Measurements from ENCODE around the gene SLC31A1. TPM values are rescaled to one million over a fixed set of nuclear protein-coding genes. Genes with fewer than 3 reads are reported as not detected.

SLC31A1 gene
- total and polyA plus RNA-seq, 10 donors, result 3.0 to 22.7 (median 18.6) TPM

DNA sequence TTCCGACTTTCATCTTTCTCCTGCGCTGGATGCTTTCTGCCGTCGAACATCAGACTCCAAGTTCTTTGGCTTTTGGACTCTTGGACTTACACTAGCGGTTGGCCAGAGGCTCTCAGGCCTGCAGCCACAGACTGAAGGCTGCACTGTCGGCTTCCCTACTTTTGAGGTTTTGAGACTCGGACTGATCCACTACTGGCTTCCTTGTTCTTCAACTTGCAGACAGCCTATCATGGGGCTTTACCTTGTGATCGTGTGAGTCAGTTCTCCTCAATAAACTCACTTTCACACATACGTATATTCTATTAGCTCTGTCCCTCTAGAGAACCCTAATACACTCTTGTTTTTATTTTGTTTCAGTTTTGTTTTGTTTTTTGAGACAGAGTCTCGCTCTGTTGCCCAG, 10.5 kb upstream of the SLC31A1 start:
- intact Hi-C loops (cut with DNase I; ENCODE audit: low total_unique reads), result no loop called here
- Histone ChIP-seq H3K27ac (peak overlapping the region in 5 of 8 donors; percentile 38 to 80 (median 67)), H3K4me3 (no peak overlapping the region), H3K36me3 (peaks cover 0 to 85% (median 41%) of the 10 kb centered on the region in 6 donors), H3K27me3 (replicated peaks in 1 of 7) (no peaks in the 10 kb centered on the region), H3K4me1 (peaks cover 0 to 56% (median 28%) of the 10 kb centered on the region in 6 donors), H3K9me3 (no peaks in the 10 kb centered on the region)
- no peak for DNase-seq
- WGBS, 5 donors, result 90 to 97% (median 91%) methylated on average over 10 of the region's 10 CpGs
- TF ChIP-seq, protein P1, sequence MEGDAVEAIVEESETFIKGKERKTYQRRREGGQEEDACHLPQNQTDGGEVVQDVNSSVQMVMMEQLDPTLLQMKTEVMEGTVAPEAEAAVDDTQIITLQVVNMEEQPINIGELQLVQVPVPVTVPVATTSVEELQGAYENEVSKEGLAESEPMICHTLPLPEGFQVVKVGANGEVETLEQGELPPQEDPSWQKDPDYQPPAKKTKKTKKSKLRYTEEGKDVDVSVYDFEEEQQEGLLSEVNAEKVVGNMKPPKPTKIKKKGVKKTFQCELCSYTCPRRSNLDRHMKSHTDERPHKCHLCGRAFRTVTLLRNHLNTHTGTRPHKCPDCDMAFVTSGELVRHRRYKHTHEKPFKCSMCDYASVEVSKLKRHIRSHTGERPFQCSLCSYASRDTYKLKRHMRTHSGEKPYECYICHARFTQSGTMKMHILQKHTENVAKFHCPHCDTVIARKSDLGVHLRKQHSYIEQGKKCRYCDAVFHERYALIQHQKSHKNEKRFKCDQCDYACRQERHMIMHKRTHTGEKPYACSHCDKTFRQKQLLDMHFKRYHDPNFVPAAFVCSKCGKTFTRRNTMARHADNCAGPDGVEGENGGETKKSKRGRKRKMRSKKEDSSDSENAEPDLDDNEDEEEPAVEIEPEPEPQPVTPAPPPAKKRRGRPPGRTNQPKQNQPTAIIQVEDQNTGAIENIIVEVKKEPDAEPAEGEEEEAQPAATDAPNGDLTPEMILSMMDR (IDR thresholded peaks at IDR 0.05 in 8 of 11, conservative IDR thresholded peaks at IDR 0.05 in 3 of 11), result no peak
- TF ChIP-seq POLR2A (IDR thresholded peaks at IDR 0.05), result no peak
- no peak for TF ChIP-seq POLR2AphosphoS5 (IDR thresholded peaks at IDR 0.05)

DNA sequence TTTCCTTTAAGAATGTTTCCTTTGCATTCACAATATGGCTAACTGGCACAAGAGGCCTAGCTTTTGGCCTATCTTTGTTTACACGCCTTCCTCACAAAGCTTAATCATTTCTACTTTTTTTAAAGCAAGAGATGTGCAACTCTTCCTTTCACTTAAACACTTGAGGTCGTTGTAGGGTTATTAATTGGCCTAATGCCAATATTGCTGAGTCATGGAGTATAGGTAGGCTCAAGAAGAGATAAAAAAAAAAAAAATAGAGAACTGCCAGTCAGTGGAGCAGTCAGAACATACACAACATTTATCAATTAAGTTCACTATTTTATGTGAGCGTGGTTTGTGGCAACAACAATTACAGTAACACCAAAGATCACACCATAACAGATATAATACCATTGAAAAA, 6.2 kb upstream of the SLC31A1 start:
- WGBS, 5 donors, result 55 to 60% (median 58%) methylated on average over 3 of the region's 3 CpGs
- H3K27ac ChIP-seq, result peak overlapping the region in 3 of 8 donors; percentile 9 to 45 (median 34)

DNA sequence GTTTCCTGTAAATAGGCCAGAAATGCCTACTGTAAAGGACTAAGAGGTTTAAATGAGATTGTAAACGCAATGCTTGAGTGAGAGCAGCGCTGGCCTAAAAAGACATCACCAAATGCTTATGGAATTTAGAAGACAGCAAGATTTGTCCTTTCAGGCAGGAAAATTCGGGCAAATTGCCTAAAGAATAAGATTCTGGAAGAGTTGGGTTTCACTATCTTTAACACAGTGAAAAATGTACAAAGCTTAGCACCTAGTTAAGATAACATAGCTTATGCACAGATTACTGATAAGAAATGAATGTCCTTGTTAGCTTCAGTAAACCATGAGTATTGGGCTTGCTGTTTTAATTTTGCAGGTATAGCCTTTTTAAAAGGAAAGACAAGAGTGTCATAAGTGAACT, 4.9 kb upstream of the SLC31A1 start:
- DNase-seq, result no peak
- intact Hi-C loops (cut with DNase I; ENCODE audit: low total_unique reads), result no loop called here
- Histone ChIP-seq H3K4me1 (peaks cover 16 to 67% (median 48%) of the 10 kb centered on the region in 6 donors), H3K4me3 (no peak overlapping the region), H3K36me3 (peaks cover 0 to 43% (median 2%) of the 10 kb centered on the region in 6 donors), H3K27ac (no peak overlapping the region), H3K9me3 (no peaks in the 10 kb centered on the region), H3K27me3 (replicated peaks in 1 of 7) (no peaks in the 10 kb centered on the region)
- no peak for TF ChIP-seq POLR2AphosphoS5 (IDR thresholded peaks at IDR 0.05)
- no peak for TF ChIP-seq POLR2A (IDR thresholded peaks at IDR 0.05)
- TF ChIP-seq, protein P1 (IDR thresholded peaks at IDR 0.05 in 8 of 11, conservative IDR thresholded peaks at IDR 0.05 in 3 of 11), result no peak
- 90 to 95% (median 93%) methylated on average over 3 of the region's 3 CpGs for WGBS, 5 donors

More for the DNA sequence above, 6.2 kb upstream of the SLC31A1 start:
- Histone ChIP-seq H3K9me3 (no peaks in the 10 kb centered on the region), H3K4me3 (no peak overlapping the region), H3K4me1 (peaks cover 16 to 66% (median 46%) of the 10 kb centered on the region in 6 donors), H3K27me3 (replicated peaks in 1 of 7) (no peaks in the 10 kb centered on the region), H3K36me3 (peaks cover 0 to 56% (median 12%) of the 10 kb centered on the region in 6 donors)
- TF ChIP-seq POLR2A (IDR thresholded peaks at IDR 0.05) (no peak), POLR2AphosphoS5 (IDR thresholded peaks at IDR 0.05) (no peak)
- TF ChIP-seq, protein P1 (IDR thresholded peaks at IDR 0.05 in 8 of 11, conservative IDR thresholded peaks at IDR 0.05 in 3 of 11), result no peak
- DNase-seq, result no peak
- intact Hi-C loops (cut with DNase I; ENCODE audit: low total_unique reads), result no loop called here

DNA sequence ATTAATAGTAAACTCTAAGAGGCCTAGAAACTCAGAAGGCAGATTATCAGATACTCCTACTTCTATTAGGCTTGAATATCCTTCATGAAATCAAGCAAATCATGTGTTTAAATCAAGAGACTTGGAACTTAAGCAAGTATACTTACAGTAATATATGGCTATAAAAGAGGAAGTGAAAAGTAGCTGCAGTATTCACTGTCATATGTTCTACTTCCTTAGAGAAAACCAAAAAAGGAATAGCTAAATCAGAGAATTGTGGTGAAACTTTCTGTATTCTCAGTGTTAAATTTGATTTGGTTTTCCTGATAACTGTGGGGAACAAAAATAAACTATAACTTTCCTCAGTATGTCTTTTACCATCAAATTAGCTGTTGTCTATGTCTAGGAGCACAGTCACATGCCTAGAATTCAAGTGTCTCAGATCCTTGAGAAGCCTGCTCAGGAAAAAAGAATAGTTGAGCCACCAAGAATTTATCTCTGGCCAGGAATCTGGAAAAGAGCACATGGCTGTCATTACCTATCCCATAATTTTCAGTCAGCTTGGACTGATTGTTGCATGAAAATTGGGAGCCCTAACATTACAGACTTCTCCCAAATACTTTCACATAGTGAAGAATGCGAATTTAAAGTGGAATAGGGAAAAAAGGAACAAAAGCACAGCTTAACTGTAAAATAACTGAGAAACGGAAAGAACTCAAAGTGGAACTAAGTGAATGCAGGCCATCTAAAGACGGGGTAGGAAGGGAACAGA, 2.0 kb upstream of the SLC31A1 start:
- 25 to 43% (median 32%) methylated on average over 3 of the region's 3 CpGs for WGBS, 5 donors
- H3K4me1 ChIP-seq, result peaks cover 20 to 93% (median 64%) of the 10 kb centered on the region in 6 donors
- peaks cover 0 to 14% (median 0%) of the 10 kb centered on the region in 6 donors for H3K36me3 ChIP-seq
- H3K27ac ChIP-seq, result peak overlapping the region; percentile 55 to 95 (median 89)
- H3K9me3 ChIP-seq, result no peaks in the 10 kb centered on the region
- intact Hi-C loops (cut with DNase I; ENCODE audit: low total_unique reads), result no loop called here
- TF ChIP-seq POLR2A (IDR thresholded peaks at IDR 0.05) (no peak), POLR2AphosphoS5 (IDR thresholded peaks at IDR 0.05) (no peak)
- TF ChIP-seq, protein P1 (IDR thresholded peaks at IDR 0.05 in 8 of 11, conservative IDR thresholded peaks at IDR 0.05 in 3 of 11), result no peak
- H3K4me3 ChIP-seq, result peak overlapping the region in 7 of 8 donors; percentile 63 to 94 (median 84)
- H3K27me3 ChIP-seq (replicated peaks in 1 of 7), result no peaks in the 10 kb centered on the region
- DNase-seq, result no peak
